Measurements from ENCODE around the gene ZCCHC17.
A peak's percentile ranks its signal among the peaks of the same experiment; 100 is the strongest.
"Not testable (repeated sequence)": the region's sequence is repeated elsewhere in the genome, so short reads cannot be mapped to it uniquely, and the experiment has no call there.

ZCCHC17 gene

GRCh38 chr1:31372051-31372450 lies 75.2 kb downstream of the ZCCHC17 start:
- DNase-seq, result no peak

GRCh38 chr1:31372751-31373055 lies 75.9 kb downstream of the ZCCHC17 start:
- DNase-seq, result no peak

- no peak for DNase-seq
Observed at GRCh38 chr1:31373056-31373896, 76.4 kb downstream of the ZCCHC17 start, which contains the start of gene FABP3. Gene FABP3 (minus strand): TSS chr1:31373076. CDS start chr1:31373014, 62 bp downstream.

- DNase-seq, result no peak
Observed at GRCh38 chr1:31373897-31374486, 77.2 kb downstream of the ZCCHC17 start.

GRCh38 chr1:31374511-31375196 lies 77.8 kb downstream of the ZCCHC17 start:
- peak; percentile 19 for DNase-seq

GRCh38 chr1:31376375-31377134 lies 79.7 kb downstream of the ZCCHC17 start:
- peak; percentile 85 for DNase-seq

GRCh38 chr1:31377364-31377863 lies 80.6 kb downstream of the ZCCHC17 start:
- no peak for DNase-seq

- no peak for DNase-seq
Observed at GRCh38 chr1:31378001-31378400, 81.2 kb downstream of the ZCCHC17 start.

- DNase-seq, result no peak
Observed at GRCh38 chr1:31380181-31380580, 83.3 kb downstream of the ZCCHC17 start.

- no peak for DNase-seq
Observed at GRCh38 chr1:31381394-31382294, 84.8 kb downstream of the ZCCHC17 start.

- no peak for DNase-seq
Observed at GRCh38 chr1:31382379-31382989, 85.7 kb downstream of the ZCCHC17 start.

- no peak for DNase-seq
Observed at GRCh38 chr1:31383967-31384366, 87.1 kb downstream of the ZCCHC17 start.

GRCh38 chr1:31386576-31387243 lies 89.9 kb downstream of the ZCCHC17 start:
- DNase-seq, result not testable (repeated sequence)

- DNase-seq, result peak; percentile 43
Observed at GRCh38 chr1:31387612-31388011, 90.8 kb downstream of the ZCCHC17 start.

GRCh38 chr1:31389616-31390015 lies 92.8 kb downstream of the ZCCHC17 start:
- no peak for DNase-seq

GRCh38 chr1:31390071-31390470 lies 93.2 kb downstream of the ZCCHC17 start:
- no peak for DNase-seq

- no peak for DNase-seq
Observed at GRCh38 chr1:31393463-31393862, 96.6 kb downstream of the ZCCHC17 start.

- DNase-seq, result peak; percentile 66
Observed at GRCh38 chr1:31394584-31395193, 97.9 kb downstream of the ZCCHC17 start.

GRCh38 chr1:31396633-31397351 lies 100.0 kb downstream of the ZCCHC17 start:
- DNase-seq, result peak; percentile 87
